ENCODE data around the gene TICAM1. TPM values are rescaled to one million over a fixed set of nuclear protein-coding genes. Genes with fewer than 3 reads are reported as not detected.

The TICAM1 gene
- total RNA-seq, 1 experiment from 2014 or later, result 7.0 TPM

GRCh38 chr19:4870025-4870700 is 38.7 kb upstream of the TICAM1 start:
- Histone ChIP-seq H3K27ac (ENCODE audit: low read depth, low read length, poor library complexity, severe bottlenecking) (no peak overlapping the region), H3K36me3 (ENCODE audit: insufficient read depth, low read length, poor library complexity, severe bottlenecking) (no peaks in the 10 kb centered on the region), H3K4me3 (ENCODE audit: low read depth, low read length, poor library complexity, severe bottlenecking) (no peak overlapping the region), H3K27me3 (replicated peaks; ENCODE audit: insufficient read depth, low read depth, low read length, poor library complexity) (no peaks in the 10 kb centered on the region), H3K9me3 (ENCODE audit: low read depth, low read length, poor library complexity, severe bottlenecking) (no peaks in the 10 kb centered on the region), H3K4me1 (ENCODE audit: insufficient read depth, low read length, poor library complexity, severe bottlenecking) (peaks cover 9% of the 10 kb centered on the region)
- intact Hi-C loops (cut with micrococcal nuclease; ENCODE audit: unreplicated experiment), result no loop called here
- peak; percentile 62 for DNase-seq (ENCODE audit: low spot score)
- ChIA-PET CTCF (interaction anchor here (1.3 kb wide), 1 partner anchor 18 kb away, joined by 3 read pairs; no protein-coding TSS in a partner anchor), POLR2A (ENCODE audit: low non-redundant PET) (no interaction called here)
- BruUV-seq (replicated peaks), result no TSS peak
- TF ChIP-seq EZH2 (IDR thresholded peaks at IDR 0.05; ENCODE audit: borderline replicate concordance, low read depth, low read length, poor library complexity, severe bottlenecking), result no peak
- TF ChIP-seq CTCF (conservative IDR thresholded peaks at IDR 0.05; ENCODE audit: low read depth, low read length), result no peak

GRCh38 chr19:4868286-4868834 is 36.8 kb upstream of the TICAM1 start:
- H3K27ac ChIP-seq (ENCODE audit: low read depth, low read length, poor library complexity, severe bottlenecking), result no peak overlapping the region

More at GRCh38 chr19:4868286-4868834, 36.8 kb upstream of the TICAM1 start:
- DNase-seq (ENCODE audit: low spot score), result no peak
- TF ChIP-seq CTCF (conservative IDR thresholded peaks at IDR 0.05; ENCODE audit: low read depth, low read length) (no peak), EZH2 (IDR thresholded peaks at IDR 0.05; ENCODE audit: borderline replicate concordance, low read depth, low read length, poor library complexity, severe bottlenecking) (no peak)
- intact Hi-C loops (cut with micrococcal nuclease; ENCODE audit: unreplicated experiment), result no loop called here
- Histone ChIP-seq H3K4me1 (ENCODE audit: insufficient read depth, low read length, poor library complexity, severe bottlenecking) (peaks cover 9% of the 10 kb centered on the region), H3K9me3 (ENCODE audit: low read depth, low read length, poor library complexity, severe bottlenecking) (no peaks in the 10 kb centered on the region), H3K27me3 (replicated peaks; ENCODE audit: insufficient read depth, low read depth, low read length, poor library complexity) (no peaks in the 10 kb centered on the region), H3K4me3 (ENCODE audit: low read depth, low read length, poor library complexity, severe bottlenecking) (no peak overlapping the region), H3K36me3 (ENCODE audit: insufficient read depth, low read length, poor library complexity, severe bottlenecking) (no peaks in the 10 kb centered on the region)
- POLR2A ChIA-PET (ENCODE audit: low non-redundant PET), result interaction anchor here (0.6 to 0.7 kb wide), 3 partner anchors 45 to 70 kb away, joined by 3 to 15 read pairs (median 5); no protein-coding TSS in a partner anchor
- CTCF ChIA-PET, result interaction anchor here (0.7 kb wide), 1 partner anchor 83 kb away, joined by 5 read pairs; no protein-coding TSS in a partner anchor
- no TSS peak for BruUV-seq (replicated peaks)
